ENCODE measurements around the gene TCERG1L.

GRCh38 chr10:131096031-131096430 is 215.5 kb downstream of the TCERG1L start:
- TF ChIP-seq EZH2 (IDR thresholded peaks at IDR 0.05; ENCODE audit: insufficient read depth, poor library complexity, severe bottlenecking) (no peak), EZH2phosphoT487 (IDR thresholded peaks at IDR 0.05; ENCODE audit: insufficient read depth, low read depth) (no peak)
